ENCODE results near the gene ACO1. TPM values are rescaled to one million over a fixed set of nuclear protein-coding genes. Genes with fewer than 3 reads are reported as not detected.

The ACO1 gene
- polyA plus RNA-seq, 1 experiment: 330 TPM

GRCh38 chr9:32411753-32412152 is 27.3 kb downstream of the ACO1 start:
- CTCF ChIA-PET: interaction anchor here (0.6 to 3.1 kb wide), 4 partner anchors 19 to 168 kb away, joined by 3 to 19 read pairs (median 4); no protein-coding TSS in a partner anchor
- DNase-seq (ENCODE audit: low read depth, low spot score): no peak

GRCh38 chr9:32412440-32412839 is 28.0 kb downstream of the ACO1 start:
- no peak overlapping the region for H3K4me3 ChIP-seq (ENCODE audit: low read depth, low read length)
- CTCF ChIA-PET: interaction anchor here (0.5 to 3.1 kb wide), 4 partner anchors 16 to 34 kb away, joined by 3 to 19 read pairs (median 4); no protein-coding TSS in a partner anchor
- no peak overlapping the region for H3K27ac ChIP-seq (ENCODE audit: low read depth, low read length)
- no peak for DNase-seq (ENCODE audit: low read depth, low spot score)
- H3K9me3 ChIP-seq (ENCODE audit: control insufficient read depth, insufficient read depth, low read length): no peaks in the 10 kb centered on the region
- no peaks in the 10 kb centered on the region for H3K27me3 ChIP-seq (ENCODE audit: control insufficient read depth, insufficient read depth, low read length)
- POLR2A ChIA-PET: no interaction called here
- no peak for TF ChIP-seq CTCF (IDR thresholded peaks at IDR 0.05; ENCODE audit: low read depth, low read length)

More at GRCh38 chr9:32411753-32412152, 27.3 kb downstream of the ACO1 start:
- no peak overlapping the region for H3K4me3 ChIP-seq (ENCODE audit: low read depth, low read length)
- POLR2A ChIA-PET: no interaction called here
- H3K9me3 ChIP-seq (ENCODE audit: control insufficient read depth, insufficient read depth, low read length): no peaks in the 10 kb centered on the region
- no peaks in the 10 kb centered on the region for H3K27me3 ChIP-seq (ENCODE audit: control insufficient read depth, insufficient read depth, low read length)
- TF ChIP-seq CTCF (IDR thresholded peaks at IDR 0.05; ENCODE audit: low read depth, low read length): no peak
- no peak overlapping the region for H3K27ac ChIP-seq (ENCODE audit: low read depth, low read length)

- H3K27ac ChIP-seq (ENCODE audit: low read depth, low read length): no peak overlapping the region
- no peak overlapping the region for H3K4me3 ChIP-seq (ENCODE audit: low read depth, low read length)
- H3K27me3 ChIP-seq (ENCODE audit: control insufficient read depth, insufficient read depth, low read length): no peaks in the 10 kb centered on the region
- H3K9me3 ChIP-seq (ENCODE audit: control insufficient read depth, insufficient read depth, low read length): no peaks in the 10 kb centered on the region
- TF ChIP-seq CTCF (IDR thresholded peaks at IDR 0.05; ENCODE audit: low read depth, low read length): no peak
- no peak for DNase-seq (ENCODE audit: low read depth, low spot score)
- CTCF ChIA-PET: interaction anchor here (0.8 to 3.1 kb wide), 5 partner anchors 15 to 168 kb away, joined by 3 to 19 read pairs (median 3); no protein-coding TSS in a partner anchor
- POLR2A ChIA-PET: interaction anchor here (0.7 to 0.8 kb wide), 2 partner anchors 28 to 112 kb away, joined by 4 to 8 read pairs; partner anchors contain the start of gene RIGI
Measured at GRCh38 chr9:32413424-32413823, 29.0 kb downstream of the ACO1 start.

- POLR2A ChIA-PET: no interaction called here
- no peaks in the 10 kb centered on the region for H3K27me3 ChIP-seq (ENCODE audit: control insufficient read depth, insufficient read depth, low read length)
- H3K9me3 ChIP-seq (ENCODE audit: control insufficient read depth, insufficient read depth, low read length): no peaks in the 10 kb centered on the region
- CTCF ChIA-PET: interaction anchor here (0.5 to 1.8 kb wide), 3 partner anchors 18 to 555 kb away, joined by 4 to 7 read pairs (median 4); no protein-coding TSS in a partner anchor
- no peak for TF ChIP-seq CTCF (IDR thresholded peaks at IDR 0.05; ENCODE audit: low read depth, low read length)
- no peak overlapping the region for H3K27ac ChIP-seq (ENCODE audit: low read depth, low read length)
- no peak for DNase-seq (ENCODE audit: low read depth, low spot score)
- no peak overlapping the region for H3K4me3 ChIP-seq (ENCODE audit: low read depth, low read length)
Measured at GRCh38 chr9:32414856-32415255, 30.4 kb downstream of the ACO1 start.

GRCh38 chr9:32419921-32420320 is 35.5 kb downstream of the ACO1 start:
- DNase-seq (ENCODE audit: low read depth, low spot score): no peak
- Histone ChIP-seq H3K9me3 (ENCODE audit: control insufficient read depth, insufficient read depth, low read length) (no peaks in the 10 kb centered on the region), H3K4me3 (ENCODE audit: low read depth, low read length) (no peak overlapping the region), H3K27me3 (ENCODE audit: control insufficient read depth, insufficient read depth, low read length) (no peaks in the 10 kb centered on the region), H3K27ac (ENCODE audit: low read depth, low read length) (no peak overlapping the region)
- TF ChIP-seq CTCF (IDR thresholded peaks at IDR 0.05; ENCODE audit: low read depth, low read length): no peak
- POLR2A ChIA-PET: no interaction called here
- CTCF ChIA-PET: interaction anchor here (1.3 kb wide), 1 partner anchor 41 kb away, joined by 6 read pairs; no protein-coding TSS in a partner anchor
